ENCODE measurements around the gene ABHD10. TPM values are rescaled to one million over a fixed set of nuclear protein-coding genes. Genes with fewer than 3 reads are reported as not detected.
A peak's percentile ranks its signal among the peaks of the same experiment; 100 is the strongest.

ABHD10 gene
- total RNA-seq, 1 donor from 2014 or later, result 17.6 TPM

- no peak for DNase-seq (ENCODE audit: low spot score)
These were observed 22.1 kb downstream of the ABHD10 start for GRCh38 chr3:112000966-112001365.

GRCh38 chr3:112001526-112001925 is 22.7 kb downstream of the ABHD10 start:
- no peak for DNase-seq (ENCODE audit: low spot score)

- no peak for DNase-seq (ENCODE audit: low spot score)
These were observed 23.5 kb downstream of the ABHD10 start for GRCh38 chr3:112002096-112002971.

- DNase-seq (ENCODE audit: low spot score), result no peak
These were observed 24.7 kb downstream of the ABHD10 start for GRCh38 chr3:112003321-112004080.

- no peak for DNase-seq (ENCODE audit: low spot score)
These were observed 25.4 kb downstream of the ABHD10 start for GRCh38 chr3:112004187-112004586.

- DNase-seq (ENCODE audit: low spot score), result no peak
These were observed 25.8 kb downstream of the ABHD10 start for GRCh38 chr3:112004669-112005068.

GRCh38 chr3:112005091-112005672 is 26.4 kb downstream of the ABHD10 start:
- no peak for DNase-seq (ENCODE audit: low spot score)

GRCh38 chr3:112007633-112008032 is 28.8 kb downstream of the ABHD10 start:
- DNase-seq (ENCODE audit: low spot score), result peak; percentile 54

- no peak for DNase-seq (ENCODE audit: low spot score)
These were observed 30.8 kb downstream of the ABHD10 start for GRCh38 chr3:112009670-112010069.

- DNase-seq (ENCODE audit: low spot score), result no peak
These were observed 31.8 kb downstream of the ABHD10 start for GRCh38 chr3:112010636-112011035.

- DNase-seq (ENCODE audit: low spot score), result no peak
These were observed 32.6 kb downstream of the ABHD10 start for GRCh38 chr3:112011376-112011940.

GRCh38 chr3:112012205-112012992 is 33.6 kb downstream of the ABHD10 start:
- no peak for DNase-seq (ENCODE audit: low spot score)

GRCh38 chr3:112013058-112013783 is 34.4 kb downstream of the ABHD10 start:
- peak; percentile 82 for DNase-seq (ENCODE audit: low spot score)

- DNase-seq (ENCODE audit: low spot score), result no peak
These were observed 34.9 kb downstream of the ABHD10 start for GRCh38 chr3:112013784-112014143.

- DNase-seq (ENCODE audit: low spot score), result no peak
These were observed 38.3 kb downstream of the ABHD10 start for GRCh38 chr3:112017091-112017490.

- DNase-seq (ENCODE audit: low spot score), result no peak
These were observed 39.9 kb downstream of the ABHD10 start for GRCh38 chr3:112018712-112019111.

- DNase-seq (ENCODE audit: low spot score), result no peak
These were observed 40.9 kb downstream of the ABHD10 start for GRCh38 chr3:112019716-112020115.

GRCh38 chr3:112020674-112021085 is 41.9 kb downstream of the ABHD10 start:
- DNase-seq (ENCODE audit: low spot score), result no peak

GRCh38 chr3:112027142-112027541 is 48.3 kb downstream of the ABHD10 start:
- DNase-seq (ENCODE audit: low spot score), result no peak

- DNase-seq (ENCODE audit: low spot score), result no peak
These were observed 49.0 kb downstream of the ABHD10 start for GRCh38 chr3:112027826-112028225.

GRCh38 chr3:112030901-112031300 is 52.1 kb downstream of the ABHD10 start:
- DNase-seq (ENCODE audit: low spot score), result no peak
